Suprapubic skin (tissue), 4 donors: ENCODE results near the gene EML2. TPM values are rescaled to one million over a fixed set of nuclear protein-coding genes. Genes with fewer than 3 reads are reported as not detected.

Experiments
- DNase-seq, 2 donors: peaks; one replicate each; pipeline ENCODE4 v3.0.0-alpha.2; 2019; ENCODE audit warnings: low spot score in 2 of 2
- H3K27ac ChIP-seq: fragments of 200-600 bp; sonication (generic); one replicate; pipeline ENCODE4 v1.5.1; 2019
- H3K27me3 ChIP-seq: fragments of 200-600 bp; sonication (generic); one replicate; pipeline ENCODE4 v1.5.1; 2019
- H3K36me3 ChIP-seq: fragments of 200-600 bp; sonication (generic); one replicate; pipeline ENCODE4 v1.5.1; 2019
- H3K4me1 ChIP-seq: fragments of 200-600 bp; sonication (generic); one replicate; pipeline ENCODE4 v1.5.1; 2019
- H3K4me3 ChIP-seq: fragments of 200-600 bp; sonication (generic); one replicate; pipeline ENCODE4 v1.5.1; 2019; ENCODE audit warnings: mild to moderate bottlenecking
- H3K9me3 ChIP-seq: fragments of 200-600 bp; sonication (generic); one replicate; pipeline ENCODE4 v1.5.1; 2019
- EP300 ChIP-seq: sonication (generic); formaldehyde crosslinking; IDR thresholded peaks from one replicate; pipeline ENCODE4 v1.6.1; 2017; ENCODE audit warnings: antibody characterized with exemption
- POLR2A ChIP-seq, 2 donors: fragments of 450-650 bp; IDR thresholded peaks; one replicate each; pipeline ENCODE4 v1.6.1; 2017; ENCODE audit warnings: antibody characterized with exemption in 2 of 2, mild to moderate bottlenecking in 2 of 2, moderate library complexity in 2 of 2
- POLR2AphosphoS5 ChIP-seq, 3 donors: sonication (generic); formaldehyde crosslinking; IDR thresholded peaks; one replicate each; pipeline ENCODE4 v1.6.1; 2017; ENCODE audit warnings: antibody characterized with exemption in 3 of 3
- WGBS: methylation state at CpG from one replicate; pipeline ENCODE4 v1.1.5; 2018; 5-methylcytosine and 5-hydroxymethylcytosine counted together
- total RNA-seq, 4 donors: library from RNA; depleted of rRNA; stranded (reverse); fragments of >200 nt; gene quantifications; one replicate each; pipeline ENCODE4 v1.1.0, GENCODE V29; 2016
- TF ChIP-seq, protein P1 (sequence below), 2 donors: fragments of 200-600 bp in 1 of 2; fragments of 450-650 bp in 1 of 2; sonication (generic) in 1 of 2; IDR thresholded peaks; one replicate each; pipeline ENCODE4 v1.5.1; 2016 to 2019; ENCODE audit warnings: antibody characterized with exemption in 2 of 2, mild to moderate bottlenecking in 1 of 2, moderate library complexity in 1 of 2

Gene EML2
- total RNA-seq, 4 donors from 2014 or later: 60.0 to 112 (median 74.8) TPM

DNA sequence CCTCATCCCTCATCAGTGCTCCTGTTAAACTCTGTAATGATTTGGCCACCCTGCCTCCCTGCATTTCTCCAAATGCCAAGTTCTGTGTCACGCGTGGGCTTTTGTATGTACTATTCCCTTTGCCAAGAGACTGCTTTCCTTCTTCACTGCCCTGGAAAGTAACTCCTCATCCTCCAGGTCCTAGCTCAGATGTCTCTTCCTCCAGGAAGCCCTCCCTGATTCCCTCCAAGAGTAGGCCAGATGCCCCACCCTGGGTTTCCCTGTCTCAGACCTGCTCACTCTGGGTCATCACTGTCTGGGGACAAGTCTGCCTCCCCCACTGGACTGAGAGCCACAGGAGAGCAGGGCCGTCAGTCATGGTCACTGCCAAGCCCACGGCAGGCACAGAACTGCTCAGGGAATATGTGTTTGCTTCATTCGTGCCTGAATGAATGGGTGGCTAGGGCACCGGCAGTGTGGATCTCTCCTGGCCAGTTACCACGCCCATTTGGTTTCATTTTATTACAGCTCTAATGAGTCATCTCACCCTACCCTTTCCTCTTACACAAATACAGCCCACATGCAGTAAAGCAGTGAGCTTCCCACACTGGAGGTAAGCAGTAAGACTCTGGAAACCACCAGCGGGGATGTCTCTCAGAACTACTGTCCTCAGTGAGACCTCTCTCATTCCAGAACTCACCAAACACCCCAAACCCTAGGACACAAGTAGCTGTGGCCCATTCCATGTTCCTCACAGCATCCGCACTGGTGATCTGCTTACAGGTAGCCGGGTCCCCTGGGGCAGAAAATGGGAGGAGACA, 25.1 kb downstream of the EML2 start:
- no peak for DNase-seq
- TF ChIP-seq EP300 (no peak), POLR2AphosphoS5 (IDR thresholded peaks at IDR 0.05) (no peak), POLR2A (IDR thresholded peaks at IDR 0.05) (no peak)
- TF ChIP-seq, protein P1, sequence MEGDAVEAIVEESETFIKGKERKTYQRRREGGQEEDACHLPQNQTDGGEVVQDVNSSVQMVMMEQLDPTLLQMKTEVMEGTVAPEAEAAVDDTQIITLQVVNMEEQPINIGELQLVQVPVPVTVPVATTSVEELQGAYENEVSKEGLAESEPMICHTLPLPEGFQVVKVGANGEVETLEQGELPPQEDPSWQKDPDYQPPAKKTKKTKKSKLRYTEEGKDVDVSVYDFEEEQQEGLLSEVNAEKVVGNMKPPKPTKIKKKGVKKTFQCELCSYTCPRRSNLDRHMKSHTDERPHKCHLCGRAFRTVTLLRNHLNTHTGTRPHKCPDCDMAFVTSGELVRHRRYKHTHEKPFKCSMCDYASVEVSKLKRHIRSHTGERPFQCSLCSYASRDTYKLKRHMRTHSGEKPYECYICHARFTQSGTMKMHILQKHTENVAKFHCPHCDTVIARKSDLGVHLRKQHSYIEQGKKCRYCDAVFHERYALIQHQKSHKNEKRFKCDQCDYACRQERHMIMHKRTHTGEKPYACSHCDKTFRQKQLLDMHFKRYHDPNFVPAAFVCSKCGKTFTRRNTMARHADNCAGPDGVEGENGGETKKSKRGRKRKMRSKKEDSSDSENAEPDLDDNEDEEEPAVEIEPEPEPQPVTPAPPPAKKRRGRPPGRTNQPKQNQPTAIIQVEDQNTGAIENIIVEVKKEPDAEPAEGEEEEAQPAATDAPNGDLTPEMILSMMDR (IDR thresholded peaks at IDR 0.05): no peak
- 43% methylated on average over 10 of the region's 10 CpGs for WGBS
- H3K27me3 ChIP-seq: no peaks in the 10 kb centered on the region
- H3K27ac ChIP-seq: peak overlapping the region; percentile 38
- H3K4me3 ChIP-seq: no peak overlapping the region
- H3K4me1 ChIP-seq: peaks cover 23% of the 10 kb centered on the region
- peaks cover 75% of the 10 kb centered on the region for H3K36me3 ChIP-seq
- H3K9me3 ChIP-seq: no peaks in the 10 kb centered on the region

GRCh38 chr19:45608948-45609347, 30.2 kb downstream of the EML2 start:
- no peaks in the 10 kb centered on the region for H3K9me3 ChIP-seq
- no peak overlapping the region for H3K27ac ChIP-seq
- H3K27me3 ChIP-seq: no peaks in the 10 kb centered on the region
- 92% methylated on average over 6 of the region's 6 CpGs for WGBS
- peaks cover 54% of the 10 kb centered on the region for H3K36me3 ChIP-seq
- H3K4me3 ChIP-seq: no peak overlapping the region
- TF ChIP-seq POLR2A (IDR thresholded peaks at IDR 0.05) (no peak), EP300 (no peak), POLR2AphosphoS5 (IDR thresholded peaks at IDR 0.05) (no peak)
- TF ChIP-seq, protein P1 (IDR thresholded peaks at IDR 0.05): no peak
- DNase-seq: no peak
- peaks cover 17% of the 10 kb centered on the region for H3K4me1 ChIP-seq

- H3K4me1 ChIP-seq: peaks cover 16% of the 10 kb centered on the region
- peaks cover 40% of the 10 kb centered on the region for H3K36me3 ChIP-seq
- WGBS: 15% methylated on average over 23 of the region's 28 CpGs
- H3K9me3 ChIP-seq: no peaks in the 10 kb centered on the region
- no peak overlapping the region for H3K27ac ChIP-seq
- DNase-seq: peak; percentile 79 to 83
- H3K4me3 ChIP-seq: peak overlapping the region; percentile 35
- no peak for TF ChIP-seq EP300
- TF ChIP-seq, protein P1 (IDR thresholded peaks at IDR 0.05): peak; percentile 77 to 89
- H3K27me3 ChIP-seq: peaks cover 10% of the 10 kb centered on the region
These were observed 31.8 kb downstream of the EML2 start for GRCh38 chr19:45607071-45608029.

DNA sequence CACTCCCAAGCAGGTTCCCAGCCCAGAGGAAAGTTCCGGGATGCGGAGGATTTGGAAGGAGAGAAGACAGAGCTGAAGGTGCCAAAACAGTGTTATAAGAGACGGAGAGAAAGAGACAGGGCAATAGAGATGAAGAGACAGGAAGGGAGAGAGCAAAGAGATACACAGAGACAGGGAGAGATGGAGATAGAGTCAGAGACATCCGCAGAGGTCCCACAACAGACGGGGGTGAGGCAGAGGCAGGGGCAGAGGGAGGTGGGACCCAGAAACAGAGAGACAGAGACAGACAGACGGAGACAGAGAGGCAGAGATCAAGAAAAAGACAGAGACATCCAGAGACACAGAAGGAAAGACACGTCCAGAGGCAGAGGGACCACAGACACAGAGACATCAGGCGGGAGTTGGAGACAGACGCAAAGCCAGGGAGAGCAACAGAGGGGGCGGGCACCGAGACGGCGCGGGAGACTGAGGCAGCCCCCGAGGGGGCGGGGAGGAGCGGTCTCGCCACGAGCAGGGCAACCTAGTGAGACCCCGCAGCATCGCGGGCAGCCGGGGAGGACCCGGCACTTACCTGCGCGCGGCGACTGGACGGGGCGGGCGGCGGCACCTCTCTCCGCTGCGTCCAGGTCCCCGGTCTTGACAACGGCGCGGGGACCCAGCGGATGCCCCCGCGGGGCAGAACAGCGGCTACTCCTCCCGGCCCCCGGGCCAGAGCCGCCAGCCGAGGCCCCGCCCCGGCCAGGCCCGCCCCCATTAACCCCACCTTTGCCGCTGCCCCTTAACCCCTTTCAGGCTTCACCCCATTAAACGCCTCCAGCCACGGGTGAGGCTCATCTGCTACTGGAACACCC, 37.4 kb downstream of the EML2 start, which contains the start of gene GPR4:
TSS of gene GPR4 (minus strand) at position 689 of the 851 bp plus-strand sequence. CDS start 10,346 bp downstream, outside the sequence.
- H3K27me3 ChIP-seq: peaks cover 64% of the 10 kb centered on the region
- H3K27ac ChIP-seq: no peak within 1 kb of the TSS
- whole genome bisulfite sequencing: 3% methylated on average over 28 of the region's 52 CpGs
- H3K36me3 ChIP-seq: no peaks in the 10 kb centered on the region
- no peak for DNase-seq
- H3K9me3 ChIP-seq: no peaks in the 10 kb centered on the region
- H3K4me1 ChIP-seq: peaks cover 46% of the 10 kb centered on the region
- H3K4me3 ChIP-seq: peak within 1 kb of the TSS; percentile 44
- TF ChIP-seq POLR2A (IDR thresholded peaks at IDR 0.05) (no peak), POLR2AphosphoS5 (IDR thresholded peaks at IDR 0.05) (no peak), EP300 (no peak)
- TF ChIP-seq, protein P1 (IDR thresholded peaks at IDR 0.05): no peak
